Limb (tissue), 2 donors: ENCODE results near the gene PDGFA.

ENCODE experiments used
- DNase-seq, 2 donors: peaks; one replicate each; pipeline ENCODE4 v3.0.0-alpha.2; 2016; ENCODE audit errors: extremely low spot score in 2 of 2

Gene PDGFA

GRCh38 chr7:517774-518629, 1.6 kb downstream of the PDGFA start:
- peak in 1 of 2 donors; percentile 77 for DNase-seq

- DNase-seq = peak in 1 of 2 donors; percentile 67
These were observed 2.8 kb downstream of the PDGFA start for GRCh38 chr7:516606-517456.

- DNase-seq = no peak
These were observed 3.4 kb downstream of the PDGFA start for GRCh38 chr7:516216-516605.

- DNase-seq = no peak
These were observed 4.0 kb downstream of the PDGFA start for GRCh38 chr7:515628-516027.

GRCh38 chr7:514651-515598, 4.7 kb downstream of the PDGFA start:
- DNase-seq = no peak

GRCh38 chr7:514242-514641, 5.4 kb downstream of the PDGFA start:
- no peak for DNase-seq

GRCh38 chr7:513521-514166, 6.0 kb downstream of the PDGFA start:
- DNase-seq = no peak

- peak in 1 of 2 donors; percentile 50 for DNase-seq
These were observed 6.9 kb downstream of the PDGFA start for GRCh38 chr7:512541-513311.

- DNase-seq = no peak
These were observed 7.5 kb downstream of the PDGFA start for GRCh38 chr7:512146-512510.

GRCh38 chr7:511476-512145, 8.0 kb downstream of the PDGFA start:
- DNase-seq = no peak

GRCh38 chr7:510782-511281, 8.8 kb downstream of the PDGFA start:
- no peak for DNase-seq

GRCh38 chr7:510131-510481, 9.5 kb downstream of the PDGFA start:
- DNase-seq = no peak

- DNase-seq = no peak
These were observed 10.1 kb downstream of the PDGFA start for GRCh38 chr7:509426-510130.

GRCh38 chr7:508461-509170, 11.0 kb downstream of the PDGFA start:
- DNase-seq = no peak

- DNase-seq = no peak
These were observed 11.9 kb downstream of the PDGFA start for GRCh38 chr7:507623-508300.

GRCh38 chr7:506921-507622, 12.6 kb downstream of the PDGFA start:
- no peak for DNase-seq

- no peak for DNase-seq
These were observed 13.2 kb downstream of the PDGFA start for GRCh38 chr7:506391-506831.
